Ishikawa (cell line): ENCODE measurements around the gene UBE2R2.
A peak's percentile ranks its signal among the peaks of the same experiment; 100 is the strongest.

Experiments used
- CEBPB ChIP-seq: IDR thresholded peaks from 2 replicates; pipeline ENCODE4 v1.6.1; 2012
- CREB1 ChIP-seq: IDR thresholded peaks from 2 replicates; pipeline ENCODE4 v1.6.1; 2012; ENCODE audit warnings: low read depth
- EP300 ChIP-seq: IDR thresholded peaks from 2 replicates; pipeline ENCODE4 v1.6.1; 2012; ENCODE audit warnings: borderline replicate concordance
- RAD21 ChIP-seq: IDR thresholded peaks from 2 replicates; pipeline ENCODE4 v1.6.1; 2012; ENCODE audit warnings: low read depth
- TAF1 ChIP-seq: IDR thresholded peaks from 2 replicates; pipeline ENCODE4 v1.6.1; 2012; ENCODE audit warnings: low read depth, mild to moderate bottlenecking

DNA sequence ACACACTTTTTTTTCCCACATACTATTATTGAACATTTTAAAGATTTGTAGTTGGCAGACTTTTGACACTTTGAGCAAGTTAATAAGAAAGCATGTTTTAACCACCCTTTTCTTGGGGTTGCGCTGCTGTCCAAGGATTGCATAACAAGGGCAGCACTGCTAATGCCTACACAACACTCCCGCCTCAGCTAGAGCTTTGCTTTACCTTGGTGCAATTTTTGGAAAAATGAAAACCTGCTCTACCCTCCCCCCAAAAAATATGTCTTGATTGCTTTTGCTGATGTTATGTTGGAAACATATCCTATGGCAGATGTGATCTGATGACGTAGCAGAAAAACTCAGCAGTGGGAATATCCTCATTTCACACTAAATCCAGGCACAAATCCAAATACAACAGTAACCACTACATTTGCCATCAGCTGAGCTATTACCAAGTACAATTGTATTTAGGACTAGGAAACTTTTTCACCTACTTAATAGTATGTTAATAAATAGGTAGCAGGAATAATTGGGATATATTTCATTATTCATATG lies 51.5 kb downstream of the UBE2R2 start:
- TF ChIP-seq RAD21: no peak
- peak; percentile 30; the same call in 1 of the 2 replicates for TF ChIP-seq CEBPB
- no peak for TF ChIP-seq TAF1
- no peak for TF ChIP-seq CREB1
- TF ChIP-seq EP300: no peak
